Stomach (tissue), 9 donors: Measurements from ENCODE around the gene MNAT1. TPM values are rescaled to one million over a fixed set of nuclear protein-coding genes. Genes with fewer than 3 reads are reported as not detected.

ENCODE experiments used
- DNase-seq, 2 donors: peaks; one replicate each; pipeline versions ENCODE4 v3.0.0 to v3.0.0-alpha.2; 2013 to 2019
- H3K27ac ChIP-seq, 5 donors: fragments of 200-600 bp in 4 of 5; sonication (generic) in 4 of 5; one replicate each; pipeline ENCODE4 v1.5.1; 2013 to 2019; ENCODE audit warnings: mild to moderate bottlenecking in 1 of 5, moderate library complexity in 1 of 5
- H3K27me3 ChIP-seq, 3 donors: fragments of 200-600 bp; sonication (generic); one replicate each; pipeline ENCODE4 v1.5.1; 2017 to 2019; ENCODE audit warnings: mixed run types in 1 of 3
- H3K36me3 ChIP-seq, 4 donors: fragments of 200-600 bp; sonication (generic); 1 replicate in 3 of 4; 2 replicates in 1 of 4; pipeline ENCODE4 v1.5.1; 2016 to 2019
- H3K4me1 ChIP-seq, 4 donors: fragments of 200-600 bp; sonication (generic); one replicate each; pipeline ENCODE4 v1.5.1; 2016 to 2019
- H3K4me3 ChIP-seq, 4 donors: fragments of 200-600 bp; sonication (generic) in 3 of 4; one replicate each; pipeline ENCODE4 v1.5.1; 2016 to 2019; ENCODE audit warnings: mild to moderate bottlenecking in 1 of 4
- H3K9me3 ChIP-seq, 4 donors: fragments of 200-600 bp; sonication (generic); one replicate each; pipeline ENCODE4 v1.5.1; 2016 to 2019
- CTCF ChIP-seq, 7 experiments: fragments of 450-650 bp in 4 of 7; fragments of 200-600 bp in 3 of 7; sonication (generic) in 3 of 7; IDR thresholded peaks; one replicate each; pipeline ENCODE4 v1.5.1; 2016 to 2019; ENCODE audit warnings: antibody characterized with exemption in 7 of 7, control low read depth in 2 of 7, mild to moderate bottlenecking in 1 of 7
- EP300 ChIP-seq: sonication (generic); formaldehyde crosslinking; IDR thresholded peaks from one replicate; pipeline ENCODE4 v1.6.1; 2017; ENCODE audit warnings: antibody characterized with exemption
- POLR2A ChIP-seq, 4 donors: fragments of 450-650 bp; IDR thresholded peaks; one replicate each; pipeline ENCODE4 v1.6.1; 2016; ENCODE audit warnings: antibody characterized with exemption in 4 of 4, control low read depth in 2 of 4, mild to moderate bottlenecking in 1 of 4, moderate library complexity in 1 of 4
- POLR2AphosphoS5 ChIP-seq, 3 donors: sonication (generic); formaldehyde crosslinking; IDR thresholded peaks; one replicate each; pipeline ENCODE4 v1.6.1; 2016; ENCODE audit warnings: antibody characterized with exemption in 3 of 3
- WGBS, 5 donors: extraction: QIAGEN DNeasy Blood & Tissue Kit in 3 of 5; methylation state at CpG; one replicate each; pipeline versions ENCODE4 v1.1.5 to v1.1.7; 2013 to 2018; 5-methylcytosine and 5-hydroxymethylcytosine counted together
- intact Hi-C: fragments of 100-400 bp; cut with DNase I; formaldehyde crosslinking; loops from one replicate; pipeline ENCODE4 v1.15.1; 2023; ENCODE audit warnings: low total_unique reads
- polyA plus RNA-seq, 3 donors: library from polyadenylated mRNA; stranded (reverse); fragments of 200-250 nt; gene quantifications; one replicate each; pipeline ENCODE4 v1.2.3, GENCODE V29; 2013
- total RNA-seq, 5 donors: library from RNA; depleted of rRNA; stranded (reverse); fragments of >200 nt; gene quantifications; one replicate each; pipeline versions ENCODE4 v1.1.0 to v1.2.3, GENCODE V29; 2014 to 2016
- donor health status: healthy with polysubstance abuse.
- donor health status: Bipolar disorder and iron deficiency.
- donor health status: healthy.

The MNAT1 gene
- total and polyA plus RNA-seq, 8 donors, result 10.3 to 150 (median 19.9) TPM

DNA sequence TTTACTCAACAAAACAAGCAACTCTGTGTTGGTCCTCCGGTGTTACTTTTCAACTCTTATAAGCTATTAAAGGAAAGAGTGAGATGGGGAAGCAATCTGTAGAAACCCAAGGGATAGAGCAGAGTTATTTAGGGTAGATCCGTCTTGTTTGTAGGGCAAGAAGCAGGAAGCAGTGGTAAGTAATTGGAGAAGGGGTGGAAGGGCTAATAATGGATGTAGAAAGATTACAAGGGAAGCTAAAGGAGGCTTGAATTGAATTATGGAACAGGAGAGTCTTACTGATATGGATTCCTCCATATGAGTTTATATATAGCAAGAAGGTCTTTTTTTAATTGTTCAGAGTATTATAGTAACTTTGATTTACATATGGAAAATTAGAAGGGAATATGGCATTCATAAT lies 72.7 kb downstream of the MNAT1 start:
- Histone ChIP-seq H3K27ac (no peak overlapping the region), H3K9me3 (no peaks in the 10 kb centered on the region), H3K27me3 (no peaks in the 10 kb centered on the region), H3K4me1 (no peaks in the 10 kb centered on the region), H3K36me3 (peaks cover 2 to 13% (median 10%) of the 10 kb centered on the region in 4 donors), H3K4me3 (no peak overlapping the region)
- intact Hi-C loops, result no loop called here
- DNase-seq, result no peak
- WGBS, 5 donors, result 88 to 100% (median 94%) methylated on average over 2 of the region's 2 CpGs
- TF ChIP-seq POLR2A (IDR thresholded peaks at IDR 0.05), result no peak
- TF ChIP-seq CTCF (IDR thresholded peaks at IDR 0.05), result no peak
- no peak for TF ChIP-seq POLR2AphosphoS5 (IDR thresholded peaks at IDR 0.05)
- TF ChIP-seq EP300, result no peak

GRCh38 chr14:60807971-60808370 lies 73.4 kb downstream of the MNAT1 start:
- Histone ChIP-seq H3K27me3 (no peaks in the 10 kb centered on the region), H3K27ac (no peak overlapping the region), H3K36me3 (peaks cover 9 to 20% (median 17%) of the 10 kb centered on the region in 4 donors), H3K4me3 (no peak overlapping the region), H3K4me1 (no peaks in the 10 kb centered on the region), H3K9me3 (no peaks in the 10 kb centered on the region)
- DNase-seq, result no peak
- TF ChIP-seq EP300, result no peak
- TF ChIP-seq POLR2A (IDR thresholded peaks at IDR 0.05), result no peak
- no peak for TF ChIP-seq POLR2AphosphoS5 (IDR thresholded peaks at IDR 0.05)
- TF ChIP-seq CTCF (IDR thresholded peaks at IDR 0.05), result no peak
- intact Hi-C loops, result no loop called here
- WGBS, 5 donors, result 89 to 98% (median 91%) methylated on average over 3 of the region's 3 CpGs

- Histone ChIP-seq H3K4me3 (no peak overlapping the region), H3K9me3 (no peaks in the 10 kb centered on the region), H3K27me3 (no peaks in the 10 kb centered on the region), H3K4me1 (no peaks in the 10 kb centered on the region), H3K27ac (no peak overlapping the region), H3K36me3 (peaks cover 11 to 35% (median 25%) of the 10 kb centered on the region in 4 donors)
- no peak for DNase-seq
- WGBS, 5 donors, result 88 to 99% (median 98%) methylated on average over 6 to 7 of the region's 7 CpGs
- TF ChIP-seq CTCF (IDR thresholded peaks at IDR 0.05) (no peak), POLR2AphosphoS5 (IDR thresholded peaks at IDR 0.05) (no peak)
- intact Hi-C loops, result no loop called here
These were observed 78.4 kb downstream of the MNAT1 start for GRCh38 chr14:60812987-60813386.

DNA sequence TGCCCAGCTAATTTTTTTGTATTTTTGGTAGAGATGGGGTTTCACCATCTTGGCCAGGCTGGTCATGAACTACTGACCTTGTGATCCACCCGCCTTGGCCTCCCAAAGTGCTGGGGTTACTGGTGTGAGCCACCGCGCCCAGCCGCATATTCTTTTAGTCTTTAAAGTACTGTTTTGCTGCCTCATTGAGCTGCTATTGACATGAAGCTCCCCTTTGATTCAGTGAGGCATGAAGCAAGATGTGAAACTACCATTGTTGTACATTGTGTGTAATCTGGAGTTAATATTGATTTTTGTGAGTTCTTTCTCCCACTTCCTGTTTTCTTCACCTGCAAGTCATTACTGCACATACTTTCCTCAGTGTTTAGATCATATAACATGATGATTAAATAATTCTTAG lies 80.8 kb downstream of the MNAT1 start:
- Histone ChIP-seq H3K27me3 (no peaks in the 10 kb centered on the region), H3K4me3 (no peak overlapping the region), H3K27ac (no peak overlapping the region), H3K9me3 (no peaks in the 10 kb centered on the region), H3K4me1 (no peaks in the 10 kb centered on the region), H3K36me3 (peaks cover 11 to 36% (median 27%) of the 10 kb centered on the region in 4 donors)
- intact Hi-C loops, result no loop called here
- TF ChIP-seq EP300 (no peak), CTCF (IDR thresholded peaks at IDR 0.05) (no peak), POLR2A (IDR thresholded peaks at IDR 0.05) (no peak), POLR2AphosphoS5 (IDR thresholded peaks at IDR 0.05) (no peak)
- 81 to 96% (median 88%) methylated on average over 4 of the region's 4 CpGs for WGBS, 5 donors
- DNase-seq, result peak in 1 of 2 donors; percentile 46
